ENCODE measurements around the gene VEGFC. TPM values are rescaled to one million over a fixed set of nuclear protein-coding genes. Genes with fewer than 3 reads are reported as not detected.

The VEGFC gene
- polyA plus RNA-seq, 1 donor from 2014 or later, result 0.63 TPM

- no peaks in the 10 kb centered on the region for H3K9me3 ChIP-seq (ENCODE audit: low read length)
- no peaks in the 10 kb centered on the region for H4K20me1 ChIP-seq (ENCODE audit: insufficient read depth)
- TF ChIP-seq CTCF (IDR thresholded peaks at IDR 0.05; ENCODE audit: poor library complexity, severe bottlenecking), result no peak
- no peak overlapping the region for H2AFZ ChIP-seq (ENCODE audit: low read depth, low read length)
- no peak overlapping the region for H3K4me3 ChIP-seq (ENCODE audit: low read length)
- H3K4me2 ChIP-seq (ENCODE audit: low read length), result no peak overlapping the region
- H3K9me2 ChIP-seq (ENCODE audit: insufficient read depth, low read length), result no peaks in the 10 kb centered on the region
- H3K36me3 ChIP-seq (ENCODE audit: insufficient read depth, low read length), result no peaks in the 10 kb centered on the region
- H3K79me2 ChIP-seq (replicated peaks; ENCODE audit: insufficient read depth, low read length), result no peaks in the 10 kb centered on the region
- H3F3A ChIP-seq (ENCODE audit: insufficient read depth, low read length, poor library complexity, severe bottlenecking), result no peaks in the 10 kb centered on the region
- H3K9ac ChIP-seq (ENCODE audit: low read length), result no peak overlapping the region
- H3K27ac ChIP-seq (ENCODE audit: low read length), result no peak overlapping the region
- no peaks in the 10 kb centered on the region for H3K27me3 ChIP-seq (ENCODE audit: insufficient read depth, low read depth, low read length)
Observed at GRCh38 chr4:176834531-176834930, 41.8 kb upstream of the VEGFC start.

DNA sequence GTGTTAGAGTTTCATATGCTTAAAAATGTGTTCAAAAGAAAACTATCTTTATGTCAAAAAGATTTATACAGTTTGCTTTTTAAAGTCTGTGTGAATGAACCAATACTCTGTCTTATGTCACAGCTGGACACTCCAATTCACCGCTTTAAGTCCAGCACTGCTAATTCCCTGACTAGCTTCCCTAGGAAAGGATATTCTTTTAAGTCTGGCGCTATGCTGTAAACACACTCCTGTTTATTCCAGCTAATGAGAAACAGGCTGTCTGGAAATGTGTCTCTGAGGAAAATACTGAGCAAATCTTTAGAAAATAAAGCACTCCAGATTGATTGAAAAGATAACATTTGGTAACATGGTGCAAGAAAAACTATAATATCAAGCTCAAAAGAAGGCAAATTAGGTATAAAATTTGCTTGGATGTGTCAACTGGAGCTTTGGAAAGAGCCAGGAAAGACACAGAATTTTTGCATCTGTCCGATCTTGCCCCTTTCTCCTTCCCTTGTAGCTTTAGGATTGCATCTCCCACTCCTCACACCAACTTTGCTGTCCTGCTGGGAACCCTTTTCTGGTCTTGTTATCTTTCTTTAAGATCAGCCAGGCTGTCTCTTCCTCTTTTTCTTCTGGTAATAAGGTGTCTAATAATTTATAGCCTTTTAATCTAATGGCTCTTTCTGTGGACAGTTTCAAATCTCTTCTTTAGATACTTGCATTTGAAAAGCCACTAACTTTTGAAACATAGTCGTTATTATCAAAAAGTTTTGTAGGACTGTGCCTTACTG, 40.9 kb upstream of the VEGFC start:
- H3K9me3 ChIP-seq (ENCODE audit: low read length), result no peaks in the 10 kb centered on the region
- H3K4me2 ChIP-seq (ENCODE audit: low read length), result no peak overlapping the region
- no peaks in the 10 kb centered on the region for H3K36me3 ChIP-seq (ENCODE audit: insufficient read depth, low read length)
- no peaks in the 10 kb centered on the region for H4K20me1 ChIP-seq (ENCODE audit: insufficient read depth)
- H2AFZ ChIP-seq (ENCODE audit: low read depth, low read length), result no peak overlapping the region
- H3F3A ChIP-seq (ENCODE audit: insufficient read depth, low read length, poor library complexity, severe bottlenecking), result no peaks in the 10 kb centered on the region
- TF ChIP-seq EZH2 (IDR thresholded peaks at IDR 0.05; ENCODE audit: borderline replicate concordance, insufficient read depth, low read length, poor library complexity, severe bottlenecking), result no peak
- TF ChIP-seq MXI1 (conservative IDR thresholded peaks at IDR 0.05; ENCODE audit: poor library complexity, severe bottlenecking), result no peak
- no peak for TF ChIP-seq CTCF (IDR thresholded peaks at IDR 0.05; ENCODE audit: poor library complexity, severe bottlenecking)
- TF ChIP-seq, protein P1, sequence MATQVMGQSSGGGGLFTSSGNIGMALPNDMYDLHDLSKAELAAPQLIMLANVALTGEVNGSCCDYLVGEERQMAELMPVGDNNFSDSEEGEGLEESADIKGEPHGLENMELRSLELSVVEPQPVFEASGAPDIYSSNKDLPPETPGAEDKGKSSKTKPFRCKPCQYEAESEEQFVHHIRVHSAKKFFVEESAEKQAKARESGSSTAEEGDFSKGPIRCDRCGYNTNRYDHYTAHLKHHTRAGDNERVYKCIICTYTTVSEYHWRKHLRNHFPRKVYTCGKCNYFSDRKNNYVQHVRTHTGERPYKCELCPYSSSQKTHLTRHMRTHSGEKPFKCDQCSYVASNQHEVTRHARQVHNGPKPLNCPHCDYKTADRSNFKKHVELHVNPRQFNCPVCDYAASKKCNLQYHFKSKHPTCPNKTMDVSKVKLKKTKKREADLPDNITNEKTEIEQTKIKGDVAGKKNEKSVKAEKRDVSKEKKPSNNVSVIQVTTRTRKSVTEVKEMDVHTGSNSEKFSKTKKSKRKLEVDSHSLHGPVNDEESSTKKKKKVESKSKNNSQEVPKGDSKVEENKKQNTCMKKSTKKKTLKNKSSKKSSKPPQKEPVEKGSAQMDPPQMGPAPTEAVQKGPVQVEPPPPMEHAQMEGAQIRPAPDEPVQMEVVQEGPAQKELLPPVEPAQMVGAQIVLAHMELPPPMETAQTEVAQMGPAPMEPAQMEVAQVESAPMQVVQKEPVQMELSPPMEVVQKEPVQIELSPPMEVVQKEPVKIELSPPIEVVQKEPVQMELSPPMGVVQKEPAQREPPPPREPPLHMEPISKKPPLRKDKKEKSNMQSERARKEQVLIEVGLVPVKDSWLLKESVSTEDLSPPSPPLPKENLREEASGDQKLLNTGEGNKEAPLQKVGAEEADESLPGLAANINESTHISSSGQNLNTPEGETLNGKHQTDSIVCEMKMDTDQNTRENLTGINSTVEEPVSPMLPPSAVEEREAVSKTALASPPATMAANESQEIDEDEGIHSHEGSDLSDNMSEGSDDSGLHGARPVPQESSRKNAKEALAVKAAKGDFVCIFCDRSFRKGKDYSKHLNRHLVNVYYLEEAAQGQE (IDR thresholded peaks at IDR 0.05; ENCODE audit: borderline replicate concordance), result no peak
- TF ChIP-seq RAD21 (conservative IDR thresholded peaks at IDR 0.05), result no peak
- TF ChIP-seq POLR2AphosphoS5 (IDR thresholded peaks at IDR 0.05), result no peak
- H3K79me2 ChIP-seq (replicated peaks; ENCODE audit: insufficient read depth, low read length), result no peaks in the 10 kb centered on the region
- H3K27ac ChIP-seq (ENCODE audit: low read length), result no peak overlapping the region
- H3K9ac ChIP-seq (ENCODE audit: low read length), result no peak overlapping the region
- H3K27me3 ChIP-seq (ENCODE audit: insufficient read depth, low read depth, low read length), result no peaks in the 10 kb centered on the region
- H3K9me2 ChIP-seq (ENCODE audit: insufficient read depth, low read length), result no peaks in the 10 kb centered on the region
- no peak overlapping the region for H3K4me3 ChIP-seq (ENCODE audit: low read length)

All from neural cell (in vitro differentiated cells).